SK-N-SH (cell line): ENCODE results near the gene ZFHX3. TPM values are rescaled to one million over a fixed set of nuclear protein-coding genes. Genes with fewer than 3 reads are reported as not detected.

Source experiments
- CTCF ChIA-PET: fragments of 300-600, 350-600 bp; formaldehyde crosslinking; extraction: SDS; loops from one replicate; lab custom pipeline; 2021; lab: Yijun Ruan, JAX
- POLR2A ChIA-PET: fragments of 350-600 bp; sonication (Branson Sonifier 250); formaldehyde crosslinking; extraction: SDS; loops from one replicate; lab custom pipeline; 2020; ENCODE audit warnings: antibody characterized with exemption, inconsistent platforms; lab: Yijun Ruan, JAX
- DNase-seq: peaks from one replicate; pipeline ENCODE4 v3.0.0; 2012
- H2AFZ ChIP-seq: fragments of 200-600 bp; sonication (generic); 2 replicates; pipeline ENCODE4 v1.8.1; 2016; ENCODE audit warnings: antibody characterized with exemption, mild to moderate bottlenecking, low read depth
- H3F3A ChIP-seq: fragments of 200-600 bp; sonication (generic); replicated peaks from 2 replicates; pipeline ENCODE3; 2016; ENCODE audit warnings: antibody characterized with exemption, mild to moderate bottlenecking; ENCODE audit not compliant: insufficient read depth
- H3K27ac ChIP-seq, 2 experiments: fragments of 200-500 bp in 1 of 2; fragments of 200-600 bp in 1 of 2; sonication (Bioruptor generic) in 1 of 2; sonication (generic), shearing (Covaris generic) in 1 of 2; 2 replicates each; pipeline versions ENCODE4 v1.5.1 to v1.6.1; 2014 to 2016; ENCODE audit warnings: low read depth in 2 of 2, inconsistent platforms in 1 of 2, low read length in 1 of 2, mild to moderate bottlenecking in 1 of 2, mixed read lengths in 1 of 2
- H3K27me3 ChIP-seq: fragments of 200-600 bp; sonication (generic), shearing (Covaris generic); 2 replicates; pipeline ENCODE4 v1.6.1; 2016; ENCODE audit warnings: mixed run types; ENCODE audit not compliant: insufficient read depth
- H3K36me3 ChIP-seq, 2 experiments: fragments of 200-500 bp in 1 of 2; fragments of 200-600 bp in 1 of 2; sonication (Bioruptor generic) in 1 of 2; sonication (generic) in 1 of 2; replicated peaks in 1 of 2; 2 replicates each; pipeline versions ENCODE3 to v1.5.1; 2014 to 2016; ENCODE audit warnings: low read length in 1 of 2, mild to moderate bottlenecking in 1 of 2; ENCODE audit not compliant: insufficient read depth in 2 of 2, control insufficient read depth in 1 of 2
- H3K4me1 ChIP-seq, 2 experiments: fragments of 200-500 bp in 1 of 2; fragments of 200-600 bp in 1 of 2; sonication (Bioruptor generic) in 1 of 2; sonication (generic), shearing (Covaris generic) in 1 of 2; 2 replicates each; pipeline versions ENCODE4 v1.5.1 to v1.6.1; 2014 to 2016; ENCODE audit warnings: low read depth in 1 of 2, low read length in 1 of 2, mixed run types in 1 of 2; ENCODE audit not compliant: insufficient read depth in 2 of 2, control insufficient read depth in 1 of 2
- H3K4me2 ChIP-seq: fragments of 200-600 bp; sonication (generic), shearing (Covaris generic); 2 replicates; pipeline ENCODE4 v1.6.1; 2017; ENCODE audit warnings: mixed run types
- H3K4me3 ChIP-seq, 2 experiments: fragments of 200-500 bp in 1 of 2; fragments of 200-600 bp in 1 of 2; sonication (Bioruptor generic) in 1 of 2; sonication (generic), shearing (Covaris generic) in 1 of 2; 2 replicates each; pipeline versions ENCODE4 v1.5.1 to v1.8.1; 2014 to 2016; ENCODE audit warnings: low read depth in 2 of 2, inconsistent platforms in 1 of 2, low read length in 1 of 2, mild to moderate bottlenecking in 1 of 2, mixed read lengths in 1 of 2, moderate library complexity in 1 of 2
- H3K79me2 ChIP-seq: fragments of 200-600 bp; sonication (generic); 2 replicates; pipeline ENCODE4 v1.8.1; 2017; ENCODE audit warnings: mild to moderate bottlenecking; ENCODE audit not compliant: insufficient read depth
- H3K9ac ChIP-seq: fragments of 200-600 bp; sonication (generic); 2 replicates; pipeline ENCODE4 v1.6.1; 2017; ENCODE audit warnings: mixed run types
- H3K9me2 ChIP-seq: fragments of 200-600 bp; sonication (generic); 2 replicates; pipeline ENCODE4 v1.6.1; 2017; ENCODE audit warnings: mixed run types
- H3K9me3 ChIP-seq: fragments of 200-600 bp; sonication (generic); 2 replicates; pipeline ENCODE4 v1.6.1; 2017; ENCODE audit warnings: mixed run types, mild to moderate bottlenecking, moderate library complexity
- H4K20me1 ChIP-seq: fragments of 200-600 bp; sonication (generic); 2 replicates; pipeline ENCODE4 v1.6.1; 2017; ENCODE audit warnings: mild to moderate bottlenecking, mixed run types; ENCODE audit not compliant: insufficient read depth
- ELF1 ChIP-seq: IDR thresholded peaks from 2 replicates; pipeline ENCODE4 v1.4.0; 2012
- EP300 ChIP-seq, 2 experiments: IDR thresholded peaks; 2 replicates each; pipeline versions ENCODE4 v1.4.0 to v1.6.1; 2012; ENCODE audit warnings: borderline replicate concordance in 1 of 2, low read depth in 1 of 2, low read length in 1 of 2
- FOSL2 ChIP-seq: IDR thresholded peaks from 2 replicates; pipeline ENCODE4 v1.4.0; 2012; ENCODE audit warnings: low read depth, mild to moderate bottlenecking, moderate library complexity, borderline replicate concordance
- FOXJ3 ChIP-seq: sonication (generic); formaldehyde crosslinking; IDR thresholded peaks from 2 replicates; pipeline ENCODE4 v1.5.1; 2020; ENCODE audit warnings: mild to moderate bottlenecking, missing genetic modification reagents
- FOXM1 ChIP-seq: IDR thresholded peaks from 2 replicates; pipeline ENCODE4 v1.4.0; 2012; ENCODE audit warnings: low read depth, mild to moderate bottlenecking
- GATA2 ChIP-seq: sonication (generic); formaldehyde crosslinking; IDR thresholded peaks from 2 replicates; pipeline ENCODE4 v1.5.0; 2020; ENCODE audit warnings: mild to moderate bottlenecking, missing genetic modification reagents
- MAX ChIP-seq: IDR thresholded peaks from 2 replicates; pipeline ENCODE4 v1.4.0; 2012; ENCODE audit warnings: low read depth
- MEF2A ChIP-seq: IDR thresholded peaks from 2 replicates; pipeline ENCODE4 v1.4.0; 2012; ENCODE audit warnings: low read depth, borderline replicate concordance
- MXI1 ChIP-seq: IDR thresholded peaks from 2 replicates; pipeline ENCODE4 v1.6.1; 2012; ENCODE audit warnings: mild to moderate bottlenecking, low read depth, low read length, improper control_type of control experiment
- NRF1 ChIP-seq: IDR thresholded peaks from 2 replicates; pipeline ENCODE4 v1.6.1; 2012; ENCODE audit warnings: low read depth, mild to moderate bottlenecking, low read length
- PBX3 ChIP-seq: IDR thresholded peaks from 2 replicates; pipeline ENCODE4; 2012
- POLR2AphosphoS5 ChIP-seq: IDR thresholded peaks from 2 replicates; pipeline ENCODE4 v1.6.1; 2012; ENCODE audit warnings: low read depth, low read length
- RAD21 ChIP-seq: IDR thresholded peaks from 2 replicates; pipeline ENCODE4 v1.6.1; 2012; ENCODE audit warnings: mild to moderate bottlenecking, low read length
- RCOR1 ChIP-seq: fragments of 150-350 bp; IDR thresholded peaks from 2 replicates; pipeline ENCODE4 v1.6.1; 2017; ENCODE audit warnings: antibody characterized with exemption, low read length
- RFX5 ChIP-seq: IDR thresholded peaks from 2 replicates; pipeline ENCODE4 v1.6.1; 2012; ENCODE audit warnings: mild to moderate bottlenecking, improper control_type of control experiment, low read length
- RXRA ChIP-seq: IDR thresholded peaks from 2 replicates; pipeline ENCODE4 v1.4.0; 2012; ENCODE audit warnings: low read depth, mild to moderate bottlenecking, borderline replicate concordance
- SIN3A ChIP-seq: IDR thresholded peaks from 2 replicates; pipeline ENCODE4 v1.6.1; 2012; ENCODE audit warnings: low read depth, mild to moderate bottlenecking, low read length, moderate library complexity, borderline replicate concordance
- SMC3 ChIP-seq: IDR thresholded peaks from 2 replicates; pipeline ENCODE4 v1.6.1; 2012; ENCODE audit warnings: low read depth, low read length, improper control_type of control experiment
- TAF1 ChIP-seq: IDR thresholded peaks from 2 replicates; pipeline ENCODE4 v1.6.1; 2012; ENCODE audit warnings: low read depth, mild to moderate bottlenecking, low read length, moderate library complexity, borderline replicate concordance
- TCF12 ChIP-seq: IDR thresholded peaks from 2 replicates; pipeline ENCODE4 v1.4.0; 2012
- USF1 ChIP-seq: IDR thresholded peaks from 2 replicates; pipeline ENCODE4 v1.4.0; 2012; ENCODE audit warnings: low read depth, borderline replicate concordance
- USF2 ChIP-seq: fragments of 150-350 bp; IDR thresholded peaks from 2 replicates; pipeline ENCODE4 v1.6.1; 2017; ENCODE audit warnings: antibody characterized with exemption, low read length, low read depth, borderline replicate concordance
- YY1 ChIP-seq: IDR thresholded peaks from 2 replicates; pipeline ENCODE4 v1.4.0; 2012; ENCODE audit warnings: low read depth, mild to moderate bottlenecking
- WGBS: methylation state at CpG from one replicate; pipeline ENCODE4 v1.1.6; 2017; ENCODE audit warnings: low lambda C conversion rate; 5-methylcytosine and 5-hydroxymethylcytosine counted together
- polyA plus RNA-seq, 3 experiments: library from polyadenylated mRNA; depleted of rRNA; stranded (reverse); fragments of >200 nt; gene quantifications; 2 replicates each; pipeline ENCODE4 v1.2.3, GENCODE V29; 2012

Gene ZFHX3
- polyA plus RNA-seq, 1 of the 3 experiments (the other 2 are of a cell fraction), result 2.0 TPM

GRCh38 chr16:72850021-72850420, 197.9 kb downstream of the ZFHX3 start:
- TF ChIP-seq MAX (no peak), SMC3 (no peak)
- Histone ChIP-seq H3K79me2 (peaks cover 23% of the 10 kb centered on the region), H3K9ac (no peak overlapping the region), H3K27ac (peak overlapping the region in 1 of 2 experiments; percentile 58; a peak in 1 of 4 replicates), H3K27me3 (no peaks in the 10 kb centered on the region), H3K4me3 (no peak overlapping the region), H3K4me1 (peaks cover 19 to 44% of the 10 kb centered on the region in 2 experiments), H2AFZ (no peak overlapping the region), H3K36me3 (no peaks in the 10 kb centered on the region), H4K20me1 (no peaks in the 10 kb centered on the region), H3F3A (no peaks in the 10 kb centered on the region), H3K4me2 (no peak overlapping the region), H3K9me2 (no peaks in the 10 kb centered on the region), H3K9me3 (no peaks in the 10 kb centered on the region)
- ChIA-PET POLR2A (interaction anchor here (1.5 kb wide), 1 partner anchor 9 kb away, joined by 4 read pairs; no protein-coding TSS in a partner anchor), CTCF (interaction anchor here (0.6 to 3.9 kb wide), 5 partner anchors 10 to 1016 kb away, joined by 3 to 23 read pairs (median 5); no protein-coding TSS in a partner anchor)
- 98% methylated on average over 4 of the region's 4 CpGs for WGBS
- DNase-seq, result no peak

- 17% methylated on average over 21 of the region's 24 CpGs for WGBS
- Histone ChIP-seq H3K4me2 (peak overlapping the region; percentile 64), H3F3A (no peaks in the 10 kb centered on the region), H3K4me3 (peak overlapping the region; percentile 25), H3K27me3 (no peaks in the 10 kb centered on the region), H3K9me2 (no peaks in the 10 kb centered on the region), H3K9ac (peak overlapping the region; percentile 51), H4K20me1 (no peaks in the 10 kb centered on the region), H2AFZ (no peak overlapping the region; the same call in 1 of the 2 replicates), H3K27ac (peak overlapping the region; percentile 89 to 92), H3K4me1 (peaks cover 19 to 46% of the 10 kb centered on the region in 2 experiments), H3K79me2 (peaks cover 27% of the 10 kb centered on the region), H3K9me3 (no peaks in the 10 kb centered on the region), H3K36me3 (peaks cover 0 to 3% of the 10 kb centered on the region in 2 experiments)
- ChIA-PET POLR2A (interaction anchor here (1.5 kb wide), 1 partner anchor 10 kb away, joined by 4 read pairs; no protein-coding TSS in a partner anchor), CTCF (interaction anchor here (0.6 to 6.8 kb wide), 11 partner anchors 8 to 1108 kb away, joined by 3 to 82 read pairs (median 4); no protein-coding TSS in a partner anchor)
- DNase-seq, result peak; percentile 82
- peak; percentile 57; the same call in 1 of the 2 replicates for TF ChIP-seq MXI1
- peak; percentile 77 for TF ChIP-seq TCF12
- TF ChIP-seq NRF1, result no peak
- TF ChIP-seq FOSL2, result peak; percentile 2; the same call in 1 of the 2 replicates
- TF ChIP-seq ELF1, result no peak
- no peak for TF ChIP-seq MEF2A
- no peak for TF ChIP-seq YY1
- TF ChIP-seq SMC3, result peak; percentile 28; the same call in 1 of the 2 replicates
- TF ChIP-seq GATA2 (CRISPR knock-in tag), result no peak
- TF ChIP-seq RFX5, result no peak
- TF ChIP-seq TAF1, result no peak
- TF ChIP-seq POLR2AphosphoS5, result 0 out of 2 replicates have a peak, but pooled peaks have one; percentile 30
- TF ChIP-seq PBX3, result peak; percentile 29; the same call in 1 of the 2 replicates
- peak; percentile 37 to 44; a peak in 2 of 4 replicates for TF ChIP-seq EP300 (IDR thresholded peaks at IDR 0.05; ENCODE audit: borderline replicate concordance in 1 of 2, low read depth in 1 of 2, low read length in 1 of 2)
- no peak for TF ChIP-seq RCOR1
- TF ChIP-seq RXRA, result no peak
- TF ChIP-seq RAD21, result no peak; the same call in 1 of the 2 replicates
- no peak for TF ChIP-seq FOXM1
- TF ChIP-seq USF1, result no peak
- TF ChIP-seq FOXJ3 (CRISPR knock-in tag), result no peak
- peak; percentile 26; the same call in 1 of the 2 replicates for TF ChIP-seq MAX
- no peak for TF ChIP-seq SIN3A
- no peak for TF ChIP-seq USF2
Observed at GRCh38 chr16:72848759-72849664, 198.9 kb downstream of the ZFHX3 start.
